ENCODE measurements around the gene MAMDC2. TPM values are rescaled to one million over a fixed set of nuclear protein-coding genes. Genes with fewer than 3 reads are reported as not detected.
A peak's percentile ranks its signal among the peaks of the same experiment; 100 is the strongest.

MAMDC2 gene
- total RNA-seq = 100 to 1,000 TPM in 3 of 4 donors, 10 to 100 TPM in 1; 96.5 to 192 (median 140) TPM

GRCh38 chr9:70043689-70044489, at the start of gene MAMDC2:
Gene MAMDC2, plus strand, starts transcription at chr9:70043848. Its CDS starts 350 bp downstream, at chr9:70044198.
- Histone ChIP-seq H3K27me3 (no peaks in the 10 kb centered on the region), H3K4me1 (peaks cover 14 to 76% (median 14%) of the 10 kb centered on the region in 3 donors), H3K4me3 (peak within 1 kb of the TSS; percentile 75 to 93), H3K9me3 (no peaks in the 10 kb centered on the region), H3K36me3 (peaks cover 0 to 12% of the 10 kb centered on the region in 2 donors), H3K27ac (peak within 1 kb of the TSS; percentile 92 to 97 (median 96))
- ATAC-seq = peak; percentile 71
- peak; percentile 83 to 88 for TF ChIP-seq POLR2A (IDR thresholded peaks at IDR 0.05)
- no peak for TF ChIP-seq EP300 (IDR thresholded peaks at IDR 0.05)
- TF ChIP-seq POLR2AphosphoS5 (IDR thresholded peaks at IDR 0.05) = peak; percentile 71
- TF ChIP-seq, protein P1, sequence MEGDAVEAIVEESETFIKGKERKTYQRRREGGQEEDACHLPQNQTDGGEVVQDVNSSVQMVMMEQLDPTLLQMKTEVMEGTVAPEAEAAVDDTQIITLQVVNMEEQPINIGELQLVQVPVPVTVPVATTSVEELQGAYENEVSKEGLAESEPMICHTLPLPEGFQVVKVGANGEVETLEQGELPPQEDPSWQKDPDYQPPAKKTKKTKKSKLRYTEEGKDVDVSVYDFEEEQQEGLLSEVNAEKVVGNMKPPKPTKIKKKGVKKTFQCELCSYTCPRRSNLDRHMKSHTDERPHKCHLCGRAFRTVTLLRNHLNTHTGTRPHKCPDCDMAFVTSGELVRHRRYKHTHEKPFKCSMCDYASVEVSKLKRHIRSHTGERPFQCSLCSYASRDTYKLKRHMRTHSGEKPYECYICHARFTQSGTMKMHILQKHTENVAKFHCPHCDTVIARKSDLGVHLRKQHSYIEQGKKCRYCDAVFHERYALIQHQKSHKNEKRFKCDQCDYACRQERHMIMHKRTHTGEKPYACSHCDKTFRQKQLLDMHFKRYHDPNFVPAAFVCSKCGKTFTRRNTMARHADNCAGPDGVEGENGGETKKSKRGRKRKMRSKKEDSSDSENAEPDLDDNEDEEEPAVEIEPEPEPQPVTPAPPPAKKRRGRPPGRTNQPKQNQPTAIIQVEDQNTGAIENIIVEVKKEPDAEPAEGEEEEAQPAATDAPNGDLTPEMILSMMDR (IDR thresholded peaks at IDR 0.05) = no peak
- WGBS, 2 donors (ENCODE audit: low coverage in 1 of 2) = 0% methylated on average over 11 of the region's 55 CpGs; no CpG with 5 or more reads in 1 of the 2 donors

DNA sequence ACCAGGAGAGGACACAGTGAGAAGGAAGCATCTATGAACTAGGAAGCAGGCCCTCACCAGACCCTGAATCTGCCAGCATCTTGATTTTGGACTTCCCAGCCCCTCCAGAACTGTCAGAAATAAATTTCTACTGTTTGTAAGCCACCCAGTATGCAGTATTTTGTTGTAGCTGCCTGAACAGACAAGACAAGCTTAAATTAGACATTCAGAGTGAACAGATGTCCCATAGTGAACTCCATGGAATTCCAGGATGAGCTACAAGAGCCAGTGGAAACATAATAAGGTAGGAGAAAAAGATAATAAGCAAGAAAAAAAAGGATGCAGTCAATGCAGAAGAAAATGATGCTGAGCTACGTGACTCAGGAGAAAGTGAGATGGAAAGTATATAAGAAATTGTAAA, 47.8 kb upstream of the MAMDC2 start:
- Histone ChIP-seq H3K9me3 (no peaks in the 10 kb centered on the region), H3K27me3 (no peaks in the 10 kb centered on the region), H3K4me3 (no peak overlapping the region), H3K27ac (peak overlapping the region in 2 of 4 donors; percentile 5 to 30), H3K4me1 (peaks cover 0 to 19% (median 2%) of the 10 kb centered on the region in 3 donors), H3K36me3 (no peaks in the 10 kb centered on the region)
- no peak for ATAC-seq
- TF ChIP-seq, protein P1 (IDR thresholded peaks at IDR 0.05) = no peak
- no peak for TF ChIP-seq POLR2AphosphoS5 (IDR thresholded peaks at IDR 0.05)
- 93 to 100% methylated on average over 1 of the region's 1 CpG for WGBS, 2 donors (ENCODE audit: low coverage in 1 of 2)

DNA sequence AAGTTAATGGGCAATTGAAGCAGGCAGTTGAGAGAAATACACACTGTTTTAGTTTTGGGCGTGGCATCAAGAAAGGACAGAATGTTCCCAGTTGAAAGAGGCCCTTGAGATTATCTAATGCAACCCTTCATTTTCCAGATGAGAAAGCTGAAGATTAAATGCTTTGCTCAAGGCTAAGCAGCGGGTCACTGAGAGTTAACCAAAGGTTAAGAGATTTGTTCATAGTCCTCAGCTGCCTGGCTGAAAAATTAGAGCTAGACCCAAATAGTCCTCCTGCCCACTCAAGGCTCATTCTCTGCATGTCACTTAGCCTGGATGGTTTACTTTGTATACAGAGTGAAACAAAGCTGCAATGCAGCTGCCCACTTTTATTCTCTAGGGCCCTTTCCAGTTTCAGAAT, 46.7 kb upstream of the MAMDC2 start:
- H3K36me3 ChIP-seq = no peaks in the 10 kb centered on the region
- 57 to 64% methylated on average over 2 of the region's 2 CpGs for WGBS, 2 donors (ENCODE audit: low coverage in 1 of 2)
- H3K9me3 ChIP-seq = no peaks in the 10 kb centered on the region
- TF ChIP-seq, protein P1 (IDR thresholded peaks at IDR 0.05) = no peak
- TF ChIP-seq EP300 (IDR thresholded peaks at IDR 0.05) (peak; percentile 39), POLR2AphosphoS5 (IDR thresholded peaks at IDR 0.05) (peak; percentile 65), POLR2A (IDR thresholded peaks at IDR 0.05) (no peak)
- H3K27ac ChIP-seq = peak overlapping the region; percentile 34 to 59 (median 46)
- H3K27me3 ChIP-seq = no peaks in the 10 kb centered on the region
- H3K4me3 ChIP-seq = no peak overlapping the region
- ATAC-seq = peak; percentile 73
- peaks cover 0 to 19% (median 2%) of the 10 kb centered on the region in 3 donors for H3K4me1 ChIP-seq

DNA sequence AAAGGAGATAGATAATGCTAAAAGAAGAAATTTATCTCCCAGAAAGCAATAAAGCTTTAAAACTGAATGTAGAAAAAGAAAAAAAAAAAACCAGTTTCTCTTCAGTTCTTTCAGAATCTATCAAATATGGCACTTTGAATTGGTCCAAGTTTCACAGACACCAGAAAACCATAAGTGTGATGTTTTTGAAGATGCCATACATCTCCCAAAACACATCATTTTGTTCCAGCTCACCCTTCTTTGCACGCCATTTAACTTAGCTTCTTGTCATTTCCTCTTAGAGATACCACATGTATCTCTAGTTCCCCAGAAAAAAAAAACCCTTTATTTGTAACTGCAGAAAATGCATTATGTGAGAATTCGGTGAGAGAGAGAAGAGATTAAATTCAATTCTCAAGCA, 46.1 kb upstream of the MAMDC2 start:
- H3K36me3 ChIP-seq = no peaks in the 10 kb centered on the region
- no peak for ATAC-seq
- no peaks in the 10 kb centered on the region for H3K27me3 ChIP-seq
- peak overlapping the region in 3 of 4 donors; percentile 38 to 59 (median 54) for H3K27ac ChIP-seq
- H3K9me3 ChIP-seq = no peaks in the 10 kb centered on the region
- WGBS, 2 donors (ENCODE audit: low coverage in 1 of 2) = 63 to 87% methylated on average over 2 of the region's 2 CpGs
- TF ChIP-seq EP300 (IDR thresholded peaks at IDR 0.05) = no peak
- no peak for TF ChIP-seq POLR2A (IDR thresholded peaks at IDR 0.05)
- TF ChIP-seq, protein P1 (IDR thresholded peaks at IDR 0.05) = no peak
- no peak for TF ChIP-seq POLR2AphosphoS5 (IDR thresholded peaks at IDR 0.05)
- peaks cover 0 to 19% (median 2%) of the 10 kb centered on the region in 3 donors for H3K4me1 ChIP-seq
- no peak overlapping the region for H3K4me3 ChIP-seq

- WGBS, 2 donors (ENCODE audit: low coverage in 1 of 2) = 50 to 91% methylated on average over 1 of the region's 1 CpG
- Histone ChIP-seq H3K4me1 (peaks cover 0 to 17% (median 2%) of the 10 kb centered on the region in 3 donors), H3K36me3 (no peaks in the 10 kb centered on the region), H3K9me3 (no peaks in the 10 kb centered on the region), H3K4me3 (no peak overlapping the region), H3K27ac (peak overlapping the region in 1 of 4 donors; percentile 19), H3K27me3 (no peaks in the 10 kb centered on the region)
- peak; percentile 80 for ATAC-seq
- no peak for TF ChIP-seq POLR2A (IDR thresholded peaks at IDR 0.05)
- TF ChIP-seq POLR2AphosphoS5 (IDR thresholded peaks at IDR 0.05) = peak; percentile 18
Measured at GRCh38 chr9:69999315-69999714, 44.3 kb upstream of the MAMDC2 start.

All from gastroesophageal sphincter (tissue), 4 donors.